SIG-M5 (cell line): ENCODE data around the gene DDTL.
"Not testable (repeated sequence)": the region's sequence is repeated elsewhere in the genome, so short reads cannot be mapped to it uniquely, and the experiment has no call there.

Experiments used
- DNase-seq: peaks from one replicate; lab custom pipeline; 2025; lab: John Stamatoyannopoulos, UW

Gene DDTL

DNA sequence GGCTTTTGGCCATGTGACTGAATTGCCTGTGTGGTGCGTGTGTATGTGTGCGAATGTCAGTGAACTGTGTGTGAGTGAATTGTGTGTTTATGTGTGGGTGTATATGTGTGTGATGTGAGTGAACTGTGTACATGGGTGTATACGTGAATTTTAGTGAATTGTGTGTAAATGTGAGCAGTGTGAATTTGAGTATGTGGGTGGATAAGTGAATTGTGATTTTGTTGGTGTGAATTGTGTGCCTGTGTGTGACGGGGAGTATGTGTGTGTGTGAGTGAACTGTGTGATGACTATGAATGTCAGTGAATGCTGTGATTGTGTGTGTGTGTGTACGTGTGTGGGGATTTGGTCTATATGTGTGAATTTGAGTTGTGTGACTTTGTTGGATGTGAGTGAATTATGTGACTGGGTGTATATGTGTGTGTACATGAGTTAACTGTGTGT lies 3.5 kb downstream of the DDTL start:
- DNase-seq: no peak

GRCh38 chr22:23970816-23971486 lies 4.3 kb downstream of the DDTL start:
- no peak for DNase-seq

GRCh38 chr22:23971927-23972326 lies 5.2 kb downstream of the DDTL start:
- DNase-seq: not testable (repeated sequence)

GRCh38 chr22:23974345-23974744 lies 7.7 kb downstream of the DDTL start, which contains the start of gene DDT:
Gene DDT, minus strand, starts transcription at chr22:23974441. Its CDS starts 27 bp downstream, at chr22:23974414.
- DNase-seq: not testable (repeated sequence)

DNA sequence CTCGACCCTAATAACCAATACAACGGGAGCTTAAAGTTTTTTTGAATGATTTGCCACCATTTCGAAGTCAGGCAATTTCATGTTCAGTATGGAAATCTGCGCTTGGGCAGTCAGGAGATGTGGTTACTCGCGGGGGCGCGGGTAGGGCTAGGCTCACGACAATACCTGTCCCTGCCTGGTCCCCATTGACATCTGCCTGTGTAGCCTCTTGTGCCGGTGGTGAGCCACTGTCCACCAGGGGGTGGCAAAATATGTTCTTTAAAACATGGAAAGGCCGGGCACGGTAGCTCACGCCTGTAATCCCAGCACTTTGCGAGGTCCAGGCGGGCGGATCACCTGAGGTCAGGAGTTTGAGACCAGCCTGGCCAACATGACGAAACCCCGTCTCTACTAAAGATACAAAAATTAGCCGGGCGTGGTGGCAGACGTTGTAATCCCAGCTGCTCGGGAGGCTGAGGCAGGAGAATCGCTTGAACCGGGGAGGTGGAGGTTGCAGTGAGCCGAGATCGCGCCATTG lies 8.2 kb downstream of the DDTL start:
- not testable (repeated sequence) for DNase-seq

DNA sequence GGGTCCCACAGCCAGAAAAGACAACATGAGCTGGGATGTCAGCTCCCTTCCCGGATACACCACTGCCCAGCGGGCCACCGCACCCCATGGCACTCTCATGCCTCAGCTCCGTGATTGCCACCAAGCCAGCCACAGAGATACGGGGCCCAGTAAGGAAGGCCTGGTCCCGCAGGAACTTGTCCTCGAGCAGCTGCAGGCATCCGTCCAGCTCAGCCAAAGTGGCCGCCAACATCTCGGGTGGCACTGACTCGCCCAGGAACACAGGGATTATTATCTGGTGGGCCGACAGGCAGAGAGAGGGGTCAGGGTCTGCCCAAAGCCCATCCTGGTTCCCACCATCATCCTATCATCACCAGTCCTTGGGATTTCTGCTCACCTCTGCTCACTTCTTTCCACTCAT lies 10.6 kb downstream of the DDTL start:
- not testable (repeated sequence) for DNase-seq

DNA sequence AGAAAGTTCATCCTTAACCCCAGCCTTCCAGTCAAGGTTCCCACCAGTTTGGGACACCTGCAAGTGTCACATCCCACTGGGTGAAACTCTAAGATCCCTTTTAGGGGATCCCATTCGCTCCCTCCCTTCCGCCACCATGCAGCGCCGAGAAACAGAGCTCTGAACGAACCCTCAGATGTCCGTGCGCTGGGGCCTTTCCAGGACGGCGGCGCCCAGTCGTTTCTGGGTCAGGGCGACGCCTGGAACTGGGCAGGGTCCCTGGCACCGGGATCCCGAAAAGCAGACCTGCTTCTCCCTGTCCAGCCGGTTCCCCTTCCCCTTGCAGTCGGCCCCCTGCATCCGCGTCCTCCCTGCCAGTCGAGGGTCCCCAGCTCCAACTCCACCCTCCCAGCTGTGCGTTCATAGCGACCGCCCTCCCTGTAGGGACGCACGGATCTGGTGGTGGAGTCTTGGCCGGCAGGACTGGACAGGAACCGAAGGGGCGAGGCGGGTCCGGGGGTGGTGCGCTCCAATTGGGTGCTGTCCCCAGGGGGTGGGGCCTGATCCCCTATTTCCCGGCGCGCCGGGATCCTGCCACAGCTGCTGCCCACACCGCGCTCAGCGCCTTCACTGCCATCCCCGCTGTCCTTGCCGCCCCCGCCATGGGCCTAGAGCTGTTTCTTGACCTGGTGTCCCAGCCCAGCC lies 13.0 kb downstream of the DDTL start, which contains the start of gene GSTT2:
Gene GSTT2 (plus strand): TSS at position 578 of the 684 bp plus-strand sequence.
- not testable (repeated sequence) for DNase-seq

- not testable (repeated sequence) for DNase-seq
These were observed 13.9 kb downstream of the DDTL start for GRCh38 chr22:23980567-23980966.

- DNase-seq: no peak
These were observed 17.7 kb downstream of the DDTL start for GRCh38 chr22:23984430-23984829.

DNA sequence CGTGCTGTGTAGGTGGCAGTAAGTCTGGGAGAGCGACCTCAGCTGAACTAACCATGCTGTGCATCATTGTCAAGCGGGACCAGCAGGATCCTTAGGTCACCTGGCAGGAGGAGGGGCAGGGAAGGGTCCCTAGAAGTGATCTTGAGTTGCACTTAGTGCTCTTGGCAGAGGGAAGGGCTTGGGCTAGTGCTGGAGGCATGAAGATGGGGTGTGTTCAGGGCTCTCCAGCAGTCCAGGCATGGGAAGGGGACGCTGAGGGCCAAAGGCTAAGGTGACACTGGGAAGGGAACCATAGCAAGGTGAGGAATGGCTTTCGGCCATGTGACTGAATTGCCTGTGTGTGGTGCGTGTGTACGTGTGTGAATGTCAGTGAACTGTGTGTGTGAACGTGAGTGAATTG lies 19.4 kb downstream of the DDTL start:
- not testable (repeated sequence) for DNase-seq

DNA sequence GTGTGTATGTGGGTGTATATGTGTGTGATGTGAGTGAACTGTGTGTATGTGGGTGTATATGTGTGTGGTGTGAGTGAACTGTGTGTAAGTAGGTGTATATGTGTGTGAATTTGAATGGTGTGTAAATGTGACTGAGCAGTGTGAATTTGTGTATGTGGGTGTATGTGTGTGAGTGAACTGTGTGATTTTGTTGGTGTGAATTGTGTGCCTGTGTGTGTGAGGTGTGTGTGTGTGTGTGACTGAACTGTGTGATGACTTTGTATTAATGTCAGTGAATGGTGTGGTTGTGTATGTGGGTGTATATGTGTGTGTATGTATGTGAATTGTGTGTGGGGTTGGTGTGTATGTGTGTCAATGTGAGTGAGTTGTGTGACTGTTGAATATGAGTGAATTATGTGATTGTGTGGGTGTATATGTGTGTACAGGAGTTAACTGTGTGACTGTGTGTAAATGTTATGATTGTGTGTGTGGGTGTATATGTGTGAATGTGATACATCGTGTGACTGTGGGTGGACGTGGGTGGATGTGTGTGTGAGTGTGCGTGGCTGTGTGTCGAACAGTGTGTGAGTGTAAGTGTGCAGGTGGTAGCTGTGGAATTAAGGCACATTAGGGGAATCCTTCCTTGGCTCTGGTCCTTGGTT lies 20.0 kb downstream of the DDTL start:
- not testable (repeated sequence) for DNase-seq

DNA sequence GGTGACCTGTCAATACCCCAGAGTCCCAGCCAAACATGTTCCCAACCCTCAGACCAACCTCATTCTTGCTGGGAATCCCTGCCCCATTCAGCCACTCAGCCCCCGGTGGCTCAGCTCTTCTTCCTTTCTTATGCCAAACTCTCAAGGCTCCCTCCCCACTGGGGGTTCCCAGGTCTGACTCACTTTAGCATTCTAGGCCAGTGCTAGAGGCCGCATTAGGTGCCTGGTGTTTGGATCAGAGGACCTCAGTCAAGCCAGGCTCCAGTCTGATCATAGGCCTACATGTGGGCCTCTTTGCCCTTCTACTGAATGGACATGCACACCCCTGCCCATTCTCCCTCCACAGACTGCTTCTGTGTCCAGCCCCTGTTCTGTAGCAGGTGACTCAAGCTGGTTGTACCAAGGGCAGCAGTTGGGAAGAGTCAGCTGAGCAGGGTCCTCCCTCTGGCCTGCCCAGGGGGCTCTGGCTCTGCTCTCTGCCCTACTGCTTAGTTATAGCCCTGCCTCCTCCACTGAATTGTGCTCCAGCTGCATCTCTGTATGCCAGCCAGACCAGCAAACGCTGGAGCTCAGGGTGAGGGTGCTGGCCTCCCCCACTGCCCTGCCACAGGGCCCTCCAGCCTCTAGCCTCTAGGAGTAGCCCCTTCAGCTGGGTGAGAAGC lies 23.0 kb downstream of the DDTL start:
- DNase-seq: not testable (repeated sequence)

DNA sequence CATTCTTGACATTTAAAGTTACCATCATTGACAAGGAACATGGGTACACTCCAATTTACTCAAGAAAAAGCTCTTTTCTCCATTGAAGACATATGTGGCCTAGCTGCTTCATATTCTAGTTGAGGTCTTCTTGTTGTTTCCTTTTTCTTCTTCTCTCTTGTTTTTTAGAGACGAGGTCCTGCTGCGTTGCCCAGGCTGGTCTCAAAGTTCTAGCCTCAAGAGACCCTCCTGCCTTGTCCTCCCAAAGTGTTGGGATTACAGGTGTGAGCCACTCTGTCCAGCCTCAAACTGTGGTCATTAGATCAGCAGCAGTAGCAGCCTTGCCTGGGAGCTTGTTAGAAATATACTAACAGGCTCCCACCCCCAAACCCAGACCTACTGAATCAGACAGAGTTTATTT lies 26.4 kb downstream of the DDTL start:
- not testable (repeated sequence) for DNase-seq

DNA sequence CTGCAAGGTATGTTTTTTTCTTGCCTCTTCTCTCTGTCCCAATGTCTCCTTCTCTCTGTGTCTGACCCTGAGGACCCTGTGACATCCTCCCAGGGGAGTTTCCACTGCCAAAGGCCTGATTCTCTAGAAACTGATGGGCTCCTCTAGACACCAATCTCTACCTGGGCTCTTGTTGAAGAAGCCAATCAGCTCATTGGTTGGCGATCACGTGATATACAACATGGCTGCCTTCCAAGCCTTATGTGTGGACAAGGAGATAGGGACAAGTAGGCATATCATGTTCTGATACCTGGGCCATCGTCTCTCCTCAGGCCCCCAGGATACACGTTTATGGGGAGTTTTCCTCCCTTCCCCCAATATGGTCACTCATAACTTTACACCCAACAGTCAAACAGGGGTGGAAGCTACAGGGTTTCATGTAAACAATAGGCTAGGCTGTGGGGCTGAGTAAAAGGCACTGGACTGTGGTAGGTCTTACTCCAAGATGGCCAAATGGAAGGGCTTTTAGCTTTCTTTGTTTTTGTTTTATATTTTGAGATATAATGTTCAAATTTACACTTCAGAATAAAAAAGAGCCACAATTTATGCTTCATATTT lies 27.0 kb downstream of the DDTL start:
- DNase-seq: not testable (repeated sequence)

- DNase-seq: no peak
These were observed 30.4 kb downstream of the DDTL start for GRCh38 chr22:23997092-23997491.

DNA sequence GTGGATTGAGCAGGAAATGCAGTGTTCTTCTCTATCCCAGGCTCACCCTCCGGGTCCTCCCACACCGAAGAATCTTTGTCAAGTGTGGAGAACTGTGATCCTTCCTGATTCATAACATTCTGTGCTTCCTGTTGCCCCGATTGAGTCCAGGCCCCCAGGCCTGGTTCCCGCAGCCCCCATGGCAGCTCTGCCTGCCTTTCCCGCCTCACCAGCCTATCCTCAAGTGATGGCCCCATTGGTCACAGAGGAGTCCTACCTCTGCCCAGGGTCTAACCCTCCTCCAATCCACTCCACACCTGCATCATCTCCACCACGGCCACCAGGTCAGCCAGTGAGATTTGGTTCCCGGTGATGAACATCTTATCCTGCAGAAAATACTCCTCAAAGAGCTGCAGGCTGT lies 33.1 kb downstream of the DDTL start:
- not testable (repeated sequence) for DNase-seq

DNA sequence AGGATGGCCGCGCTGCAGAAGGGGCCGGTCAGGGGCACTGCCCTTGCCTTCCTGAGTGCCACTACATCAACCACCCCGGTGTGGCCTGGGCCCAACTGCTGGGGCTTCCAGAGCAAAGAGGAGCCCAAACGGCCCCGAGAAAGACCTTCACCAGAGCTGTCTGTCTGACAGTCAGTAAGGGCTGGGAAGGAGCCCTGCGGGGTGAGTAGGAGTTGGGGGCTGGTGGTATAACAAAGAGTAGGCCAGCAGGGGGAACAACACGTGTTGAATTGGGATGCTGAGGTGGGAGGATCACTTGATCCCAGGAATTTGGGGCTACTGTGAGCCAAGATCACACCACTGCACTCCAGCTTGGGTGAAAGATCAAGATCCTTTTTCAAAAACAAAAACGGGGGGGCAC lies 34.6 kb downstream of the DDTL start:
- DNase-seq: no peak

GRCh38 chr22:24002272-24002671 lies 35.6 kb downstream of the DDTL start:
- DNase-seq: no peak

GRCh38 chr22:24002851-24003250 lies 36.2 kb downstream of the DDTL start:
- DNase-seq: no peak

GRCh38 chr22:24003887-24004286 lies 37.2 kb downstream of the DDTL start:
- DNase-seq: no peak

DNA sequence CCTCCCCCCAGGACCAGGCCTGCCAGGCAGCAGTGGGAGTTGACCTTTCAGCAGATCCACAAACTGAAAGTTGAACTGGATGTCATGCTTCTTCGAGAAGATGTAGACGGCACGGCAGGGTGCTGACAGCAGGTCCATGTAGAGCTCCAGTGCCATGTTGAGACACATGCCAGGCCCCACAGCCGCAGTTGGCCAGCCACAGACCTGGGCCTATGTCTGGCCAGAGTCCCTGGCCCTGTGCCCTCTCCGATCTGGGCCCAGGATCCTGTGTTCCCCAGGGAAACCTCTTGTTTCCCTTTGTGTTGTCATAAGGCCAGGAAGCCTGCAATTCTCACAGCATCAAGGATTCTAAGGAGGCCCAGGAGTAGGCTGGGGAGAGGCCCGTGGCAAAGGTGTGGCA lies 38.5 kb downstream of the DDTL start, which contains the start of gene GSTT4:
Gene GSTT4 (minus strand): TSS at position 253 of the 400 bp plus-strand sequence. CDS start 97 bp downstream, at position 156.
- DNase-seq: no peak
